ENCODE data around the gene SPIRE2. TPM values are rescaled to one million over a fixed set of nuclear protein-coding genes. Genes with fewer than 3 reads are reported as not detected.
"Not testable (repeated sequence)": the region's sequence is repeated elsewhere in the genome, so short reads cannot be mapped to it uniquely, and the experiment has no call there.

SPIRE2 gene
- polyA plus RNA-seq, 4 donors = 9.5 to 22.5 (median 14.2) TPM

- DNase-seq (ENCODE audit: low read depth in 4 of 4, low spot score in 2 of 4) = not testable (repeated sequence)
Observed at GRCh38 chr16:89836484-89836883, 8.2 kb downstream of the SPIRE2 start.

GRCh38 chr16:89837014-89837546 lies 8.8 kb downstream of the SPIRE2 start:
- no peak for DNase-seq (ENCODE audit: low read depth in 4 of 4, low spot score in 2 of 4)

- DNase-seq (ENCODE audit: low read depth in 4 of 4, low spot score in 2 of 4) = no peak
Observed at GRCh38 chr16:89841275-89841674, 13.0 kb downstream of the SPIRE2 start.

GRCh38 chr16:89842471-89843408 lies 14.5 kb downstream of the SPIRE2 start:
- peak in 1 of 4 donors; percentile 48 for DNase-seq (ENCODE audit: low read depth in 4 of 4, low spot score in 2 of 4)

- no peak for DNase-seq (ENCODE audit: low read depth in 4 of 4, low spot score in 2 of 4)
Observed at GRCh38 chr16:89843409-89844350, 15.4 kb downstream of the SPIRE2 start.

GRCh38 chr16:89844739-89845339 lies 16.6 kb downstream of the SPIRE2 start:
- DNase-seq (ENCODE audit: low read depth in 4 of 4, low spot score in 2 of 4) = no peak

GRCh38 chr16:89845417-89845816 lies 17.1 kb downstream of the SPIRE2 start:
- DNase-seq (ENCODE audit: low read depth in 4 of 4, low spot score in 2 of 4) = no peak

GRCh38 chr16:89847051-89847939 lies 19.0 kb downstream of the SPIRE2 start:
- no peak for DNase-seq (ENCODE audit: low read depth in 4 of 4, low spot score in 2 of 4)

- no peak for DNase-seq (ENCODE audit: low read depth in 4 of 4, low spot score in 2 of 4)
Observed at GRCh38 chr16:89847940-89848297, 19.6 kb downstream of the SPIRE2 start.

GRCh38 chr16:89848974-89849373 lies 20.7 kb downstream of the SPIRE2 start:
- DNase-seq (ENCODE audit: low read depth in 4 of 4, low spot score in 2 of 4) = no peak

GRCh38 chr16:89853306-89853993 lies 25.2 kb downstream of the SPIRE2 start:
- DNase-seq (ENCODE audit: low read depth in 4 of 4, low spot score in 2 of 4) = no peak

GRCh38 chr16:89855301-89855945 lies 27.1 kb downstream of the SPIRE2 start:
- no peak for DNase-seq (ENCODE audit: low read depth in 4 of 4, low spot score in 2 of 4)

- no peak for DNase-seq (ENCODE audit: low read depth in 4 of 4, low spot score in 2 of 4)
Observed at GRCh38 chr16:89855986-89856385, 27.7 kb downstream of the SPIRE2 start.

GRCh38 chr16:89858973-89859614 lies 30.8 kb downstream of the SPIRE2 start:
- no peak for DNase-seq (ENCODE audit: low read depth in 4 of 4, low spot score in 2 of 4)

- DNase-seq (ENCODE audit: low read depth in 4 of 4, low spot score in 2 of 4) = no peak
Observed at GRCh38 chr16:89859615-89860007, 31.3 kb downstream of the SPIRE2 start.

GRCh38 chr16:89860747-89861304 lies 32.6 kb downstream of the SPIRE2 start:
- DNase-seq (ENCODE audit: low read depth in 4 of 4, low spot score in 2 of 4) = no peak

- DNase-seq (ENCODE audit: low read depth in 4 of 4, low spot score in 2 of 4) = no peak
Observed at GRCh38 chr16:89861648-89862047, 33.4 kb downstream of the SPIRE2 start.

GRCh38 chr16:89862732-89863131 lies 34.5 kb downstream of the SPIRE2 start:
- DNase-seq (ENCODE audit: low read depth in 4 of 4, low spot score in 2 of 4) = no peak

All from left renal cortex interstitium (tissue), 4 donors.